ENCODE measurements around the gene OXLD1.

DNA sequence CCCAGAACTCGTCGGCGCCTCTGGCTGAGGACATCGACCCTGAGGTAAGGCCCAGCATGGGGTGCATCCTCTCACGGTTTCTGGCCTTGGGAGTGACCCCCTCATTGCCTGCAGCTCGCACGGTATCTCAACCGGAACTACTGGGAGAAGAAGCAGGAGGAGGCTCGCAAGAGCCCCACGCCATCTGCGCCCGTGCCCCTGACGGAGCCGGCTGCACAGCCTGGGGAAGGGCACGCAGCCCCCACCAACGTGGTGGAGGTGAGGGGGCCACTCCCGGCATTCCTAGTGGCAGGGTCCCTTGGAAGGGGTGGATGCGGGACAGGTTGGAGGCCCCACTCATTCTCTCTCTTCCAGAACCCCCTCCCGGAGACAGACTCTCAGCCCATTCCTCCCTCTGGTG lies 28.4 kb upstream of the OXLD1 start:
- no peak for TF ChIP-seq PKNOX1 (IDR thresholded peaks at IDR 0.05)
- TF ChIP-seq SP1 (IDR thresholded peaks at IDR 0.05), result no peak
- no peak for TF ChIP-seq BHLHE40 (IDR thresholded peaks at IDR 0.05; ENCODE audit: borderline replicate concordance)
- no peak for TF ChIP-seq SUZ12 (IDR thresholded peaks at IDR 0.05)
- no peak for TF ChIP-seq LEF1 (IDR thresholded peaks at IDR 0.05; ENCODE audit: borderline replicate concordance)
- no peak for TF ChIP-seq ELF4 (IDR thresholded peaks at IDR 0.05)
- TF ChIP-seq NFRKB (IDR thresholded peaks at IDR 0.05), result no peak
- no peak for TF ChIP-seq TARDBP (IDR thresholded peaks at IDR 0.05)
- no peak for TF ChIP-seq ZNF384 (IDR thresholded peaks at IDR 0.05)
- no peak for TF ChIP-seq ARNT (IDR thresholded peaks at IDR 0.05)
- TF ChIP-seq CTBP1 (IDR thresholded peaks at IDR 0.05; ENCODE audit: borderline replicate concordance), result no peak

Measured in HEK293T (cell line).